PC-3 (cell line): ENCODE measurements around the gene MAGED2. TPM values are rescaled to one million over a fixed set of nuclear protein-coding genes. Genes with fewer than 3 reads are reported as not detected.

Experiments used
- ATAC-seq: fragments of 200-7000 bp; cut with Tn5 transposase; 2 replicates; pipeline ENCODE4 v1.9.1; 2020; ENCODE audit warnings: mild to moderate bottlenecking, moderate library complexity
- BruUV-seq: library from RNA; stranded (reverse); fragments of 400-500 nt; replicated peaks from 2 replicates; lab custom pipeline; 2021; lab: Mats Ljungman, UMichigan
- CTCF ChIA-PET: fragments of 300-600 bp; sonication (Branson Sonifier 250); formaldehyde crosslinking; loops from one replicate; lab custom pipeline; 2022; ENCODE audit warnings: antibody characterized with exemption; lab: Charles Lee
- POLR2A ChIA-PET: fragments of 300-600 bp; sonication (Branson Sonifier 250); formaldehyde crosslinking; loops from one replicate; lab custom pipeline; 2022; ENCODE audit warnings: antibody characterized with exemption; ENCODE audit not compliant: unreplicated experiment; lab: Charles Lee
- DNase-seq: peaks from one replicate; pipeline ENCODE4 v3.0.0-alpha.2; 2015
- H2AFZ ChIP-seq: fragments of 300-600 bp; sonication (generic); 2 replicates; pipeline ENCODE4 v1.6.0; 2016; ENCODE audit warnings: antibody characterized with exemption, low read length
- H3F3A ChIP-seq: fragments of 300-600 bp; sonication (generic); one replicate; pipeline ENCODE4 v1.6.0; 2017; ENCODE audit warnings: antibody characterized with exemption, low read length, control low read depth, mild to moderate bottlenecking; ENCODE audit not compliant: unreplicated experiment
- H3K27ac ChIP-seq: fragments of 300-600 bp; sonication (generic); 2 replicates; pipeline ENCODE4 v1.5.1; 2016; ENCODE audit warnings: mild to moderate bottlenecking, low read length
- H3K27me3 ChIP-seq: fragments of 300-600 bp; sonication (generic); 2 replicates; pipeline ENCODE4 v1.6.1; 2016; ENCODE audit warnings: low read length, mixed read lengths
- H3K36me3 ChIP-seq: fragments of 300-600 bp; sonication (generic); 2 replicates; pipeline ENCODE4 v1.6.1; 2016; ENCODE audit warnings: low read depth, mixed run types, low read length, mixed read lengths
- H3K4me1 ChIP-seq: fragments of 300-600 bp; sonication (generic); 2 replicates; pipeline ENCODE4 v1.5.1; 2016; ENCODE audit warnings: low read length; ENCODE audit not compliant: insufficient read depth
- H3K4me2 ChIP-seq: fragments of 300-600 bp; sonication (generic); 2 replicates; pipeline ENCODE4 v1.6.0; 2016; ENCODE audit warnings: low read length
- H3K4me3 ChIP-seq: fragments of 300-600 bp; sonication (generic); 2 replicates; pipeline ENCODE4 v1.5.1; 2016; ENCODE audit warnings: mild to moderate bottlenecking, low read length, mixed read lengths
- H3K79me2 ChIP-seq: fragments of 300-600 bp; sonication (generic); 2 replicates; pipeline ENCODE4 v1.6.1; 2017; ENCODE audit warnings: low read length, mixed read lengths
- H3K9ac ChIP-seq: fragments of 300-600 bp; sonication (generic); 2 replicates; pipeline ENCODE4 v1.6.0; 2016; ENCODE audit warnings: mild to moderate bottlenecking, low read length
- H3K9me2 ChIP-seq: fragments of 300-600 bp; sonication (generic); replicated peaks from 2 replicates; pipeline ENCODE4 v1.6.1; 2016; ENCODE audit warnings: mixed run types, low read length, mixed read lengths
- H3K9me3 ChIP-seq: fragments of 300-600 bp; sonication (generic); 2 replicates; pipeline ENCODE4 v1.6.1; 2016; ENCODE audit warnings: low read length, mixed read lengths
- H4K20me1 ChIP-seq: fragments of 300-600 bp; sonication (generic); 2 replicates; pipeline ENCODE4 v1.6.1; 2016; ENCODE audit warnings: low read length, mixed read lengths
- CTCF ChIP-seq: fragments of 300-600 bp; sonication (generic); conservative IDR thresholded peaks from 2 replicates; pipeline ENCODE4 v1.5.1; 2017; ENCODE audit warnings: antibody characterized with exemption, low read depth, mild to moderate bottlenecking, low read length
- EZH2 ChIP-seq: fragments of 300-600 bp; sonication (generic); IDR thresholded peaks from one replicate; pipeline ENCODE4 v1.6.1; 2017; ENCODE audit warnings: antibody characterized with exemption, mild to moderate bottlenecking, low read length; ENCODE audit not compliant: unreplicated experiment
- EZH2phosphoT487 ChIP-seq: fragments of 300-600 bp; sonication (generic); IDR thresholded peaks from 2 replicates; pipeline ENCODE4 v1.6.1; 2018; ENCODE audit warnings: mild to moderate bottlenecking, antibody characterized with exemption, low read length, borderline replicate concordance
- intact Hi-C: fragments of 100-400 bp; cut with micrococcal nuclease; formaldehyde crosslinking; loops from 2 replicates; pipeline ENCODE4 v1.9.0; 2023
- total RNA-seq: library from RNA; depleted of rRNA; stranded (reverse); fragments of >200 nt; gene quantifications from 2 replicates; pipeline ENCODE4 v1.2.3, GENCODE V29; 2014

The MAGED2 gene
- total RNA-seq, 1 experiment from 2014 or later = 61.4 TPM

DNA sequence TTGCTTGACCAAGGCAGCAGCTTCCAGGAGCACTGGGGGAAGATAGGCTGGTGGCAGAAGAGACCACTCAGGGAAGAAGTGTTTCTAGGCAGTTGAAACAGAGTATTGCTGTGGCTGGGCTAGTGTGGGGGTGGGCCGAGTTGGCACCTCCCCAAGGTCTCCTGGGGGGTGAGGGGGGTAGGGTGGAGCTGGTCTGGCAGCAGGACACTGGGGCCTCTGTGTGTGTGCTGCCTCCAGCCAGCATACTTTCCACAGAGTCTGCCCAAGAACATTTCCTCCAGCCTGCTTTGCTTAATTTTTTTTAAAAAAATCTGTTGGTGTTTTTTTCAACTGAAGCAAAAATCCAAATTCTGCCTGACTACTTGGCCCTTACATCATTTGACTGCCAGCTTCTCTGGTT, 13.5 kb upstream of the MAGED2 start:
- Histone ChIP-seq H3K4me3 (no peak overlapping the region), H3K36me3 (no peaks in the 10 kb centered on the region), H3F3A (no peaks in the 10 kb centered on the region), H3K4me1 (no peaks in the 10 kb centered on the region), H3K9ac (no peak overlapping the region), H3K9me3 (no peaks in the 10 kb centered on the region), H4K20me1 (no peaks in the 10 kb centered on the region), H3K27ac (no peak overlapping the region), H3K27me3 (no peaks in the 10 kb centered on the region), H3K9me2 (no peaks in the 10 kb centered on the region), H3K4me2 (no peak overlapping the region), H2AFZ (no peak overlapping the region), H3K79me2 (no peaks in the 10 kb centered on the region)
- BruUV-seq = no TSS peak
- POLR2A ChIA-PET = no interaction called here
- intact Hi-C loops = no loop called here
- ATAC-seq (no peak), DNase-seq (no peak)
- TF ChIP-seq CTCF (no peak), EZH2phosphoT487 (no peak), EZH2 (no peak)
- CTCF ChIA-PET = no interaction called here

- H3K36me3 ChIP-seq = no peaks in the 10 kb centered on the region
- DNase-seq (no peak), ATAC-seq (no peak)
- no peak overlapping the region for H3K27ac ChIP-seq
- no TSS peak for BruUV-seq
- intact Hi-C loops = no loop called here
- no peak for TF ChIP-seq EZH2phosphoT487
- TF ChIP-seq CTCF = no peak
- no peak for TF ChIP-seq EZH2
- H3K9ac ChIP-seq = no peak overlapping the region
- H3K9me3 ChIP-seq = no peaks in the 10 kb centered on the region
- no peak overlapping the region for H3K4me2 ChIP-seq
- POLR2A ChIA-PET = no interaction called here
- H3K4me1 ChIP-seq = no peaks in the 10 kb centered on the region
- CTCF ChIA-PET = no interaction called here
- no peaks in the 10 kb centered on the region for H3K79me2 ChIP-seq
- H3K9me2 ChIP-seq = no peaks in the 10 kb centered on the region
- H4K20me1 ChIP-seq = no peaks in the 10 kb centered on the region
- H3K4me3 ChIP-seq = no peak overlapping the region
- H3F3A ChIP-seq = no peaks in the 10 kb centered on the region
- no peak overlapping the region for H2AFZ ChIP-seq
- H3K27me3 ChIP-seq = no peaks in the 10 kb centered on the region
These were observed 12.8 kb upstream of the MAGED2 start for GRCh38 chrX:54794795-54795194.

GRCh38 chrX:54798137-54798536, 9.4 kb upstream of the MAGED2 start, which contains the start of gene ITIH6:
ITIH6 (minus strand) TSS chrX:54798255; CDS start chrX:54798210, 45 bp downstream.
- Histone ChIP-seq H3K9me3 (no peaks in the 10 kb centered on the region), H3K4me3 (no peak within 1 kb of the TSS), H3K9me2 (no peaks in the 10 kb centered on the region), H4K20me1 (no peaks in the 10 kb centered on the region), H3K4me2 (no peak within 1 kb of the TSS), H3K4me1 (no peaks in the 10 kb centered on the region), H3K27me3 (no peaks in the 10 kb centered on the region), H3K27ac (no peak within 1 kb of the TSS), H2AFZ (no peak within 1 kb of the TSS), H3F3A (no peaks in the 10 kb centered on the region), H3K36me3 (no peaks in the 10 kb centered on the region), H3K9ac (no peak within 1 kb of the TSS), H3K79me2 (no peaks in the 10 kb centered on the region)
- BruUV-seq = no TSS peak
- ChIA-PET POLR2A (no interaction called here), CTCF (no interaction called here)
- TF ChIP-seq CTCF (no peak), EZH2phosphoT487 (no peak), EZH2 (no peak)
- no peak for ATAC-seq
- intact Hi-C loops = no loop called here
- no peak for DNase-seq
